ENCODE measurements around the gene DSCAML1.

The DSCAML1 gene

GRCh38 chr11:117752071-117752470 is 44.9 kb downstream of the DSCAML1 start:
- DNase-seq (ENCODE audit: insufficient read length, low spot score) (no peak), FAIRE-seq (peak; percentile 32)
- no peak for TF ChIP-seq CTCF (IDR thresholded peaks at IDR 0.05; ENCODE audit: insufficient read depth, missing control alignments)

DNA sequence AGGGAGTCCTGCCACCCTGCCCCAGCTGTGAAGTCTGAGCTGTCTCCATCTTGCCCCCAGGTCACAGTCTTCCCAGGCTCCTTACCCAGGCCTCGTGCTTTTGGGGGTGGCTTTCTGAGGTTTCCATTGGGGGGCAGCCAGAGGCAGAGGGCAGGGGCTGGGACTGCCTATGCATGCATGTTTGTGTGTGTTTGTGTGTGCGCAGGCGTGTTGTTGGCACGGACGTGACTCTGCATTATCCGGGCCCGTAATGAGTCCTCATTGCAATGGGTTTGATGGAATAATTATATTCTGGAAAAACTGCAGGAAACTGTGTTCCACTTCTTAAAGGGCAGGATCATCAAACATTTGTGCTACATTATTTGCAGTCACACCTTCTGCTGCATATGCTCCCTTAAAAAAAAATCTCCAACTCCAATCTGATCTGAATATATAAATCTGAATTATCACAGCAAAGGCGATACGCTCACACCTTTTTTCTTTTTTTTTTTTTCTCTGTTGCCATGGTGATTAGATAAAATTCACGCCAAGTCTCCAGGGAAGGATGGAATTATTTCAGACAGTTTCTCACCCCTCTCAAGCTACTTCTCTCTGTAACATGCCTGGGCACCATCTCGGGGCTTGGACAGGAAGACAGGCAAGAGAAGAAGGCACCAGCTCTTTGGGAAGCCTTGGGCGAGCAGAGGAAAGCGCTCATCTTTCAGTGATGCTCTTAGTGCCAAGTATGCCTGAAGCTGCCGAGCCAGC is 45.9 kb downstream of the DSCAML1 start:
- no peak for TF ChIP-seq CTCF (IDR thresholded peaks at IDR 0.05; ENCODE audit: insufficient read depth, missing control alignments)
- no peak for DNase-seq (ENCODE audit: insufficient read length, low spot score)
- no peak for FAIRE-seq

DNA sequence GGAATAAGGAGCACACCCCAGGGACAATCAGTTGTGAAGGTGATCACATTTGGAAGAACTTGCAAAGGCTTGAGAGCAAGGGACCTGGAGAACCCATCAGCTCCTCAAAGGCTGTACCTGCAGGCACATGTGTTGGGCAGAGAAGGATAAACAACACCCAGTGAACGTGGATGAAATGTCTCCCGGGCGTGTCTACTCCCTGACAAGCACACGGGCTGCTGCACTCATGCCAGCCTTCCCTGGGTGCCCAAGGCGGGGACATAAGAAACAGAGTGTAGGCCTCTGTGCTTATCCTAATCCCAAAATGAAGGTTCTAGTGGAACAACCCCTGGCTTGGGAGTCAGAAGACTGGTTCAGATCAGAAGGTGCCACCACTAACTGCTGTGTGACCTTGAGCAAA is 46.7 kb downstream of the DSCAML1 start:
- no peak for DNase-seq (ENCODE audit: insufficient read length, low spot score)
- FAIRE-seq: no peak
- TF ChIP-seq CTCF (IDR thresholded peaks at IDR 0.05; ENCODE audit: insufficient read depth, missing control alignments): no peak

- no peak for DNase-seq (ENCODE audit: insufficient read length, low spot score)
- FAIRE-seq: no peak
- no peak for TF ChIP-seq CTCF (IDR thresholded peaks at IDR 0.05; ENCODE audit: insufficient read depth, missing control alignments)
These were observed 47.5 kb downstream of the DSCAML1 start for GRCh38 chr11:117749541-117749910.

DNA sequence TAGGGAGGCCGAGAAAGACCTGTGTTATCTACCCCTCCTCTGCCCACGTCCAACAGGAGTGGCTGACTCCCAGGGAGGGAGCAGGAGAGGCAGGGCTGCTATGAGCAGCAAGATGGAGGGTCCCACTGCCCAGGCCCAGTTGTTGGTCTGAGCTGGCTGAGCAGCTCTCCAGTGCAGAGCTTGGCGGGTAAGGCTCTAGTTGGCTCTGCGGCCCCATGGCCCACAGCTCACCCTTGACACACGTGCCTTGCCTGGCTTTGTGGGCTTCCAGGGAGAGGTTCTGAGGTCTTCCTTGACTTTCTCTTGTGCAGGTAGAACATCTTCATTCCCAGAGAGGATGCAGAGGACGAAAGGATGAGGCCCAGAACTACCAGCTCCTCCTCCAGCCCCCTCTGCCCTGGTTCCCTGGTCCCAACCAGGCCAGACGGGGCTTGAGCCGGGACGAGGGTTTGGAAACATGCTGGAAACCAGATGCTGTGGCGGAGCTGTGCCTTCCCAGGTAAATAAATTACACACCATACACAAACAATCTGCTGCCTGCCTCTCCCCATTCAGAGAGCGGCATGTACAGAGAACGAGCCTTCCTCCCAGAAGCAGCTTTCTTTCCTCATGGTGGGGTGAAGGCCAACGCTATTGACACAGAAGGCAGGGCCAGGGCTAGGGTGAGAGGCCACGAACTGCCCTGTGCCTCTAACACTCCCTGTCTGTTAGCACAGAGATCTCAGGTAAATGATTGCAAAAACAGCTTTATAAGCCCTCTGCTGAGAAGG is 48.1 kb downstream of the DSCAML1 start:
- FAIRE-seq: no peak

DNA sequence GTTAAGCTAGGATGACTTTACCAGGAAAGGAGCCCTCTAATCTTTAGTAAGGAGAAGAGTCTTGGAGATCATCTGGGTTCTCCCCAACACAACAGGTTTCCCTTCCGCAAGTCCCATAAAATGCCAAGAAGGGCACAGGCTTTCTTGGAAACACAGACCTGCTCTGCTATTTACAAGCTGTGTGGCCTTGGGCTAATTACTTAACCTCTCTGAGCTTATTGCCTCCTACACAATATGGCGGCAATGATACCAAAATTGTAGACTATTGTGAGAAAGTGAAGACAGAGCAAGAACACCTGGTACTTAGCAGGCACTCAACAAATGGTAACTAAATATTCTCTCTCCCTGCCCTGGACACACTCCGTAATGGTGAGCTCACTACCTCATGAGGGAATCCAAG is 49.1 kb downstream of the DSCAML1 start:
- FAIRE-seq (no peak), DNase-seq (ENCODE audit: insufficient read length, low spot score) (no peak)
- no peak for TF ChIP-seq CTCF (IDR thresholded peaks at IDR 0.05; ENCODE audit: insufficient read depth, missing control alignments)

More for the DNA sequence above, 48.1 kb downstream of the DSCAML1 start:
- TF ChIP-seq CTCF (IDR thresholded peaks at IDR 0.05; ENCODE audit: insufficient read depth, missing control alignments): no peak
- no peak for DNase-seq (ENCODE audit: insufficient read length, low spot score)

- no peak for FAIRE-seq
- TF ChIP-seq CTCF (IDR thresholded peaks at IDR 0.05; ENCODE audit: insufficient read depth, missing control alignments): no peak
- no peak for DNase-seq (ENCODE audit: insufficient read length, low spot score)
These were observed 51.7 kb downstream of the DSCAML1 start for GRCh38 chr11:117745346-117745745.

All from D721Med (cell line).